HG03558 (cell line): Measurements from ENCODE around the gene RBP4.
"Not testable (repeated sequence)": the region's sequence is repeated elsewhere in the genome, so short reads cannot be mapped to it uniquely, and the experiment has no call there.

Experiments
- ATAC-seq: cut with Tn5 transposase; IDR thresholded peaks from one replicate; pipeline ENCODE4 v1.9.1; 2021; ENCODE audit warnings: moderate number of reproducible peaks; ENCODE audit not compliant: unreplicated experiment; ENCODE audit errors: extremely low read depth

The RBP4 gene

DNA sequence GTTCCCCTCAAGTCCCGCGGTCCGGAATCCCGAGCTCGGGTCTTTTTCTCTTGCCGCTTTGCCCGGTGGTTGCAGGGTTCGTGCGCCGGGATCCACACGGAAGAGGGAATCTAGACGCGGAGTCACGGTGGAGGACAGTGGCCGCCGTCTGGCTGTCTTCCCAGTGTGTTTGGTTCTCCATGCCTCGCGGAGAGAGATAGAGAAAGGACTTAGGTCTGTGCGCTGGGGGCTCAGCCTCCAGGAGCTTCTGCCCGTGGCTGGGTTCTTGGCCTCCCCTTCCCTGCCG is 33.0 kb downstream of the RBP4 start:
- no peak for ATAC-seq

DNA sequence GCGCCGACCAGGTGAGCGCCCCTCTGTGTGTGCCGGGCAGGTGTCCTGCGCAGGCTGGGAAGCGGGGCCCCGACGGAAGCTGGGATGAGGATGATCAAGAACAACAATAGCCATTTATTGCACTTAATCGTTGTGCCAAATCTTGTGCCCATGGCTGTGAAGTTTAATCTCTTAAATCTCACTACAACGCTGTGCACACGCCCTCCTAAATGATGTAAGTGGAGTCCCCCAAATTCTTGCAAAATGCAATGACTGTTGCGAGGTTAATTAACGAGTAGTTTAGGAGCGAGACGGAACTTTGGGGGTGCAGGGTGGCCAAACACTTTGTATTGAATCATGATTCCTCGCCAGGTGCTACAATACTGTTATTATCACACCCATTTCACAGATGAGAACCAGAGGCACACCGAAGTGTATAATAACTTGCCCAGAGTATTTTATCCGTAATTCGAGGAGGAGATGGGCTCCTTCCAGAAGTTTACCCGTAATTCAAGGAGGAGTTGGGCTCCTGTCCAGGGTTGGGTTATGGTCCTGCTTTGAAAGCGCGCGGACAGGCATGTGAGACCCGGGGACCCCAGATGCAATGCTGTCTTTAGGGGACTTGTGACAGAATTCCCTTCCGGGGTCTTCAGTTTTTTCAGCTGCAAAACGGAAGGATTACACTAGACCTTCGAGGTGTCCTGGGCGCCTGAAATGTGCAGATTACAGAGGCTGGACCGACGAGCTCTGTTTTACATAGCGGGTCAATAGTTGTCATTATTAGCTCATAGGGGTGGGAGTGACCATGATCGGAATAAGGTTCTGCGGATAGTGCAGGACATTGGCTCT is 33.5 kb downstream of the RBP4 start:
- no peak for ATAC-seq

DNA sequence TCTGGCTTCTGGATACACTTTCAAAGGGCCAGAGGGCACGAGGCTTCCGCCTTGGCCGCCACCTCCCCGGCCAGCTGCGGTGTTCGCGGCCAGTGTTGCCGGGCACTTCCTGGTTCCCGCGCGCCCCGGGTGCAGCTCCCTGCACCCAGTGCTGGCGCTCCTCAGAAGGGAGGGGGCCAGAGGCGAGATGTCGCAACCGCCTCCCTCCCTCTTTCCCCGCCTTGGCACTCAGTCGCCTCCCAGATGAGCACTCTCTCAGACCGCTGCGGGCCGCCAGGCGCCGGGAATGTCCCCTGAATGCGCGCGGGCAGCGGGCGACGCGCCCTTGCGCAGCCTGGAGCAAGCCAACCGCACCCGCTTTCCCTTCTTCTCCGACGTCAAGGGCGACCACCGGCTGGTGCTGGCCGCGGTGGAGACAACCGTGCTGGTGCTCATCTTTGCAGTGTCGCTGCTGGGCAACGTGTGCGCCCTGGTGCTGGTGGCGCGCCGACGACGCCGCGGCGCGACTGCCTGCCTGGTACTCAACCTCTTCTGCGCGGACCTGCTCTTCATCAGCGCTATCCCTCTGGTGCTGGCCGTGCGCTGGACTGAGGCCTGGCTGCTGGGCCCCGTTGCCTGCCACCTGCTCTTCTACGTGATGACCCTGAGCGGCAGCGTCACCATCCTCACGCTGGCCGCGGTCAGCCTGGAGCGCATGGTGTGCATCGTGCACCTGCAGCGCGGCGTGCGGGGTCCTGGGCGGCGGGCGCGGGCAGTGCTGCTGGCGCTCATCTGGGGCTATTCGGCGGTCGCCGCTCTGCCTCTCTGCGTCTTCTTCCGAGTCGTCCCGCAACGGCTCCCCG is 34.4 kb downstream of the RBP4 start, which contains the start of gene FFAR4:
Gene FFAR4 (plus strand): TSS at position 231 of the 842 bp plus-strand sequence. CDS start 56 bp downstream, at position 287.
- no peak for ATAC-seq

DNA sequence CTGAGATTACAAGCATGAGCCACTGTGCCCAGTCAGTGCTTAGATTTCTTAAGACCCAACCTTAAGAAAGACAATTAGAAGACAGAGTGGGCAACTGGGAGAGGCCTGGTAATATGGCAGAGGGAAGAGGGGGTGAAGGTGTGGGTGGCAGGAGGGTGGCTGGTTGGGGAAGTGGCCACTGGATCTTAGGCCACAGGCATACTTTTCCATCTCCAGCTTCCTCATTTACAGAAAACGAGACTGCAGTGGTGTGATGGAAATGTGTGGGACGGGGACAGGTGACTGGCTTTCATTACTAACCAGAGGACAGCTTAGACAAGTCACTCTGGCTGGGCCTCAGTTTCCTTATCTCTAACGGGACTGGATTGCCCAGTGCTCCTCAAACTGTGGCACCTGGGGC is 35.6 kb downstream of the RBP4 start:
- no peak for ATAC-seq

DNA sequence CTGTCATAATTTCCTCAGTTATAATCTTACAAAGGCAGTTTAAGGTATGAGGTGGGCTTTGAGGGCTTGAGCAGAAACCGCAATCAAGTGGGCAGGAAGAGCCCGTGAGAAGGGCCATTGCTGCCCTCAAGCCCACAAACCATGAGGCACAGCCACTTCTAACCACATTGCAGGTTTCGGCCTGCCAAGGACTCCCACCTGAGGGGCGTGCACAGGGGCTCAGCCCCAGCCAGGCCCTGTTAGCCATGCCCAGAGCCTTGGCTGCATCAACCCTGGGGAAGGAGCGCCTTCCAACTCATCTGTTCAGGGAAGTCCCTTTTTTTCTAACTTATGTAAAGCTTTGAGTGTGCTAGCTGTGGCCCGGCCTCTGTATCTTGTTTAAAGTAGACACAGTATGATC is 40.5 kb downstream of the RBP4 start:
- no peak for ATAC-seq

DNA sequence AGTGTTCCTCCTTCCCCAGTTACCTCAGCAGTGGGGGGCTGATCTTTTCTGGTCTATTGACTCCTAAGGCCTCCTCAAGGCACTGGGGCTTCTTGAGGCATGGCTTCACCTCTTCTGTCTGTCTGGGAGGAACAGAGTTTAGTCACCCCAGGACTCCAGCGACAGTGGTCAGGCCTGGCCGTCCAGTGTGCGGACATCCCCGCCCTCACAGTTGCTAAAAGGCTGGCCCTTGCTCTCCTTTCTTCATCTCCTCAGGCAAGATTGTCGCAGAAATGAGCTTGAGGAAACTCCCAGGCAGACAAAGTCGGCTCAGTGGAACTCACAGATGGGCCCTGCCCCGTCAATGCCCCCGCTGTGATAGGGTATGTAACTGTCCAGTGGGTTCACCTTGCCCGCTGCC is 41.5 kb downstream of the RBP4 start:
- ATAC-seq: no peak

DNA sequence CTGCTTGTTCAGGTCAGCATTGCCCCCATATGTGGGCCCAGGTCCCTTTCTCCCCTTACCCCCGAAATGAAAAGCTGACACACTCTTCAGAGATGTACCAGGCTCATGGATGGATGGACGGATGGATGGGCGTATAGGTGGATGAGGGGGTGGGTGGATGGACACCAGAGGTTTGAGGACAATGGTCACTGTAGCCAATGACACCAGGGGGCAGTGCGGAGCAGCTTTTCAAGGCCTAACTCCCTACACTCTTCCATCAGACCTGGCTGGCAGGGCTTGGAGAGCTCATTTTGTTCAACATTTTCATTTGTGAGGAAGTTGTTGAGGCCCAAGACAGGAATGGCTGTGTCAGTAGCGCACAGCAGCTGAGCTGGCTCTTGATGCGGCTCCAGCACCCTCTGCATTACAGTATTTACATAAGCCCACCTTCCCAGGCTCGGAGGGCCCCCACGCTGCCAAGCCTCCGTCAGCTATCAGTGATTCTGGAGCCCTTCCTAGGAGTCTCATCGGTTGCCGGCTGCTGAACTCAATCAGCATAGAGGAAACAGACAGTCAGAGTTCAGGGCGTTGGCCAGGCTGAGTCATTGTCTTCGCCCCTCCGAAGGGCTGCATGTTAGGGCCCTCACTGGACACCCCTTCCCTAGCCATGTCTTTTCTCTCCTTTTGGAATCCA is 46.1 kb downstream of the RBP4 start:
- no peak for ATAC-seq

DNA sequence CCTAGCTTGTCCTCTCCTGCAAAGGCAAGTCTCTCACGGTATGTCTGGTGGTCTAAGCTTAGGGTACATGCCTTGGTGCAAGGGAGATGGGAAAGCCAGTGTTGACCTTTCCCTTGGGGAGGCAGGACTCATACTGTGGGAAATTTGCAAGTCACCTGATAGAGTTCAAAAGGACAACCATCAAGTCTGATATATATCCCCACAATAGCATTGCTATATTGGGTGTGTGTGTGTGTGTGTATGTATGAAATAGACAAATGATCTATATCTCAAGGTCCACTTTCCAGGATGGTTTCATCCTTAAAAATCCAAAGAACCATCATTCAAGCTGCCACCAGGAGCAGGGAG is 46.7 kb downstream of the RBP4 start:
- no peak for ATAC-seq

DNA sequence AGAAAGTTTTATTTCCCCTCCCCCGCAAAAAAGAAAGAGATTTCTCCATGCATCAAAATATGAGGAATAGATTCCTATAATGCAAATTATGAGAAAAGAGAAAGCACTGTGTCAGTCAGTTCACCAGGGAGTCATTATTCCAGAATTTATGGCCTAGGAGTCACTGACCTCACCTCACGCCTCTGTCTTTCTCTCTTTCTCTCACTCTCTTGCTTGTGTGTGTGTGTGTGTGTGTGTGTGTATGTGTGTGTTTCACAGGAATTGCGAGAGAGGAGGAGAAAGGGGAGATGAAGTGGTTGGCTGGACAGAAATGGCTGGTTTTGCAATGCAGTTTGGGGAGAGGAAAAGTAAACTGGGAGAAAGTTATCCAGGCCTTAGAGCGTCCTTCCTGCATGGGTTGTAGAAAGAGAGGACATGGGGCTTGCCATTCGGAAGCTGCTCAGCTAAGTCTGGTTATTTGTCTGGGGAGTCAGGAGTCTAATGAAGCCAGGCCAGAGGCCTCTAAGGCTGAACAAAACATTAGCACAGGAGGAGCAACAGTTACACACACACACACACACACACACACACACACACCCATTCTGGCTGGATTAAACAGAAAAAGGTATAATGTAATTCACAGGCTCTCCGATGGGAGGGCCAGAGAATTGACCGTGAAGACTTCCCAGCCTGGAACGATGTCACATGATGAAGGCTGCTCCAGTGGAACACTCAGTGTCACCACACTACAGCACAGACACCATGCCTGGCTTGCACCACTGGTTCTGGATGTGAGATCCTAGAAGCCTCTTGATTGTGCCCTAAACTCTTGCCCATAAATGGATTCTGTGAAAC is 47.3 kb downstream of the RBP4 start:
- ATAC-seq: no peak

DNA sequence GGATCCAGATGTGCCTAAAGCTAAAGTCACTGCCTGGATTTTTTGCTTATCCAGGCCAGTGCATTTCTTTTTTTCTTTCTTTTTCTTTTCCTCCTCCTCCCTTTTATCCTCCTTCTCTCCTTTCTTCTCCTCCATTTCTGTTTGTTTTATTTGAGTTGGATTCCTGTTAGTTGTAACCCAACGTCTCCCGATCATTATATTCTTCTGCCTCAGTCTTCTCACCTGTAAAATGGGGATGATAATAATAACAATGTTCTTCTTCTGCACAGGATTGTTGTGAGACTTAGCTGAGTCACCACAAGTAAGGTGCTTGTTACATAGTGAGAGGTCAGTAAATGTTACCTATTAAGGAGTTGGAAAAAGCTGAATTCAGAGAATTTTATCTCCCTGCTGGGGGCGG is 48.3 kb downstream of the RBP4 start:
- ATAC-seq: no peak

DNA sequence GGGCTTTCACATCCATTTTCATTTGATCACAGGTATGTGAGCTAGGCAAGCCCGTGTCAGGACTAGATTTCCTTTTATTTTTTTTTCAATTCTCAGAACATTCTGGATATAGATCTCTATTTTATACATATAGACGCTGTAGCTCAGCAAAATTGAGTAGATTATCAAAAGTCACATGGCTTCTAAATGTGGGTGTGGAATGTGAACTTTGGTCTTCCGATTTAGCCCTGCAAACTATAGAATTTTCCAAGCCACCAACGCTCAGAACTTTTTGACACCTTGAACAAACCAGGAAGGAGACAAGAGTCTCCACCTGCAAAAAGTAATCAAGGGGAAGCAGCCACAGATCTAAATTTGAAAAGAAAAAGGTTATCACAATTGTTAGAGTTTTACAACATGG is 50.4 kb downstream of the RBP4 start:
- ATAC-seq: no peak

DNA sequence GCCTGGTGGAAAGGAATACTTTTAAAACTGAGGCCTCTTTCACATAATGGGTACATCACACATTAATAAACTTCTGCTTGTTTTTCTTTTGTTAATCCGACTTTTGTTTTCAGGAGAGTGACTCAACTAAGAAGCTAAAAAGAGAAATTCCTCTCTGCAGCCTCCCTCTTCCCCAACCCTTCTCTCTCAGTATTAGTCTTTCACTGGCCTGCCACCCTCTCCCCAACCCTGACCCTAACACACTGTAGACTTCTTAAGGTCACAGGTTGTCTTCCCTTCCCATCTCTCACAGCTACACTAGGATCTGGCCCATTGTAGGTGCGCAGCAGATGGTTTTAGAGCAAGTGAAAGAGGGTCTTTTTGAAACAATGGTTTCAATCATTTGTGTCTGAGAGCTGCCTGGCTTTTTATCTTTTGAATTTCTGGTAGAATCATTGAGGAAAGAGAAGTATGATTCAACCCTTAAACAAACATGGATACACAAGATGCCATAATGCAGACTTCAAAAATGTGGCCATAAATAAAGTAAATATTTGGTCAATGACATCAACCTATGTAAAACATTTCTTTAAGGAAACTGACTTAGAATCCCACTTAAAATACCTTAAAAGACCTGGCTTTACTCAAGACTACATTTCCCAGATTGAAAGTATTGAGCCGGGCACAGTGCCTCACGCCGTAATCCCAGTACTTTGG is 52.5 kb downstream of the RBP4 start:
- ATAC-seq: no peak

DNA sequence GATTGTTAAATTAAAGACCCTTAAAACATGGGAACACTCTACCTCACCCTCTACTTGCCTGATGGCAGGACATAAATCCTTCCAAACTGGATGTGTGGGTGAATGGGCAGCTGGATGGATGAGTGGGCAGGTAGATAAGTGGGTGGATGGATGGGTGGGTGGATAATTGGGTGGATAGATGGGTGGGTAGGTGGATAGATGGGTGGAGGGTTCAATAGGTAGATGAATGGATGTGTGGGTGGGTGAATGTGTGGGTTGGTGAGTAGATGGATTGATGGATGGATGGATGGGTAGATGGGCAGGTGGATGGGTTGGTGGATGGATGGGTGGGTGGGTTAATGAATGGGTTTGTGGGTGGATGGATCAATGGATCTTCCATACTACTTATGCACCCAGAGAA is 53.5 kb downstream of the RBP4 start:
- ATAC-seq: no peak

DNA sequence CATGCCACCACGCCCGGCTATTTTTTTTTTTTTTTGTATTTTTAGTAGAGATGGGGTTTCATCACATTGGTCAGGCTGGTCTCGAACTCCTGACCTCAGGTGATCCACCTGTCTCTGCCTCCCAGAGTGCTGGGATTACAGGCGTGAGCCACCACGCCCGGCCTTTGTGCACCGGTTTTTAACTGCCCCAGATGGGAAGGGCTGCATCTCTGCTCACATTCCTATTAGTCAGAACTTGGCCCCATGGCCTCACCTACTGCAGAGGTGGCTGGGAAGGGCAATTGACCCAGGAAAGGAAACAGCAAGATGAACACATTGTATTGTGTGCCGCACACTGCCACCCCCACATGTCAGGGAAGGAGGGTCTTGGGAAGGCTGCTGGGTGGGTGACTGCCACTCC is 54.0 kb downstream of the RBP4 start:
- ATAC-seq: not testable (repeated sequence)

DNA sequence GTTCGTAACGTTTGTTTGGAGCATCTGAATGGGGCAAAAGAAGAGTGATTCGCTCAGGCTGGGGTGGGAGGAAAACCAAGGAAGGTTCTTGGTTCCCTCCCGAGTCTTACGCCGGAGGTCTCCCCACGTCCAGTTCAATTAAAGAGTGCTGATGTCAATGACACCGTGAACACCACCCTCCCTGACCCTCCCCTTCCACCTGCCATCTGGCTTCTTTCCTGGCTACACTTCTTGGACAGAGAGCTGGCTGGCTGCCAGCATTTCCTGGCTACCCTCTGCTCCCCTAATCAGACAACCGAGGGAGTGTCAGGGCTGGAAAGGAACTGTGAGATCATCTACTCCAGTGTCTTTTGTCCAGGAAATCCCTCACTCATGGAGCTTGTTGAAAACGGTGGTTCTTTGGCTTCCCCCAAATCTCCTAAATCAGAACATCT is 58.7 kb downstream of the RBP4 start:
- ATAC-seq: no peak
